Activated CD4-positive, alpha-beta T cell treated with anti-CD3 and anti-CD28 coated beads for 24 hours (primary cell): ENCODE measurements around the gene RIMS3.

Source experiments
- DNase-seq, 2 donors: peaks; one replicate each; pipeline ENCODE4 v3.0.0-alpha.2; 2020; ENCODE audit warnings: low read depth in 2 of 2

RIMS3 gene

DNA sequence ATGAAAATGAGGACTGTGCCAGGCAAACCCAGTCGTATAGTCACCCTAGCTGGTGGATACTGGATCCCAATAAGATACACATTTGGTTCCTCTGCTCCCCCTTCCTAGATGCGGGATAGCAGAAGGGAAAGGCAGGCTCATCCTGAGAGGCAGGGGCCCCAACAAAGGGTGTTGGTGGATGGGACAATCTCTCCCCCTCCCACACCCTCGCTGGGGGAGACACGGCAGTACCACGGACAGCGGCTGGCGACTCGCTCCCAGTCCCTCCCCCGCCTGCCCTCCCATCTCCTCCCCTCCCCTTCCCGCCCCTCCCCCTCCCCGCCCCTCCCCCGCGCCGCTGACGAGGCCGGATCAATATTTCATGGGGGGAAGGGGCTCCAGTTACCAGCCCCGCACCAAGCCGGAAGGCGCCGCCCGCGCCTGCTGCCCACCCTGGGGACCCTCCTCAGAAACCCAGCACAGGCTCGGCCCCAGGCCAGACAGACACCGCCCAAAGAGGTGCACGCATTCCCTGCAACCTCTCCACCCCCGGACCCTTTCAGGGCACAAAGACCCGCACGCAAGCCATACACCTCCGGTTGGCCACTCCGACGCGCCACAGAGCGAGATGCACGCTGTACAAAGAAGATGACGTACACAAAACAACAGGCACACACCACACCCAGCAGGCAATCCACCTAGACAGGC lies 11.5 kb downstream of the RIMS3 start:
- no peak for DNase-seq

DNA sequence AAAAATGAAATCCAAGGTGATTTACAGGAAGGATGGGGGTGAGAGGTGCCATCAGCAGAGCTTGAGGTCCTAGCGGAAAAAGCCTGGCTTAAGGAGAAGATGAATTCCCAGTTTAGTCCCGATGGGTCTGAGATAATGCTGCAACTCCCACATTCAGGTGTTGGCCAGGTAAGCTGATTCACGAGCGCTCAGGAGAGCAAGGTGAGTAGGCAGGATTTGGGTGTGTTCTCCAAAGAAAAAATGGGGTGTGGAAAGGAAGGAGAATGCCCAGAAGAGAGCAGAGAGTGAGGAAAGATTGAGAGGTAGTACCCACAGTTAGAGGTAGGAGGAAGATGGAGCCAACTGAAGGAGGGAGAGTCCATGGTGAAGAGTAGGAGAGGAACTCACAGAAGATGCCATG lies 12.5 kb downstream of the RIMS3 start:
- no peak for DNase-seq

DNA sequence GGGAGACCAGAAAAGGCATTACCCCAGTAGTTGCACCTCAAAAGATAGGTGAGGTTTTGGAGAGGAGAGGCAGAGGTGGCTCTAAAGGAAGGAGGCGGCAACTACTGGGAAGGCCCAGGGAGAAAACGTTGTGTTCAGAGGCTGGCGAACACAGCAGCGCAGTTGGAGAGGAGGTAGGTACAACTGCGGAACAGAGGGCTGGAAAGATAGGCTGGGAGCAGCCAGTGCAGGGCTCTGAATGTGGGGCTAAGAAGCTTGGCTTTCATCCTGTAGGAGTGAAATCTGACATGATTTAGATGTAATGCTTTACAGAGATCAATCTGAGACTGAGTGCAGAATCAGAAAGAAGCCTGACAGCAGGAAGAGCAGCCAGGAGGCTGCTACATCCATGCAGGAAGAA lies 13.0 kb downstream of the RIMS3 start:
- no peak for DNase-seq

DNA sequence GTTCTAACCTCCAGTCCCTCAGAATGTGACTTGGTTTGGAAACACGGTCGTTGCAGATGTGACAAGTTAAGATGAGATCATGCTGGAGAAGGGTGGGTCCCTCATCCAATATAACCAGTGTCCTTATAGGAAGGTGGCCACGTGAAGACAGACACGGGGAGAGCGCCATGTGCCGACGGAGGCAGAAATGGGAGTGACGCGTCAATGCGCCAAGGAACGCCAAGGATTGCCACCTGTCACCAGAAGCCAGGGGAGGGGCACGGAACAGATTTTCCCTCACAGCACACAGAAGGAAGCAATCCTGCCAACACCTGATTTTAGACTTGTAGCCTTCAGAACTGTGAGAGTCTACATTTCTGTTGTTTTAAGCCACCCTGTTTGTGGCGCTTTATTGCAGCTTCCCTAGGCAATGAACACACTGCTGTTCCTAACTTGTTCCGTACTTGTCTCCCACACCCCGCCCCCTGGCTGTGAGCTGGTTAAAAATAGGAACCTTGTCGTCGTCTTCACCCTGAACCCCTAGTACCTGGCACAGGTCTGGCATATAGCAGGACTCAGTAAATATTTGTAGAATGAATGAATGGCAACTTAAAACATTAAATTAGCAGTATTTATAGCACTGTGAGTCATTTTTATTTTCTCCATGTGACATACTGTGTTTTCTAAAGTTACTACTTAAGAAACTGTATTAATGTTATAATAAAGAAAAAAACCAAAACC lies 14.2 kb downstream of the RIMS3 start:
- DNase-seq: no peak

DNA sequence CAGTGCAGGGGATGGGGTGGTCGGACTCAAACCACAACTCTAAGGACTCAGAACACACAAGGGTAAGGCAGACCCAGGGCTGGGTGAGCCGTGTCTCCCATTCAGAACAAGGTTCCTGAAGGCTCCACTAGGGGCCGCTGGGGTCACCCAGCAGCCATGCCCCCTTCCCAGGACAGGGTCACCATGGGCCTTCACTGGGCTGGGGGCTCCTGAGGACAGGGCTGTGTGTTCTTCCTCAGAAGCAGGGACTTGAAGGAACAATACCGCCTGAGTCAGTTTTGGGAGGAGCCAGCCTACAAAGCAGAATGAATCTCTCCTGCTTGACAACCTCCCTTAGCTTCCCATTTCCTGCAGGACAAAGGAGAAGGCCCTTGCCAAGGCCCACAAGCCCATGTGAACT lies 15.4 kb downstream of the RIMS3 start:
- DNase-seq: no peak

DNA sequence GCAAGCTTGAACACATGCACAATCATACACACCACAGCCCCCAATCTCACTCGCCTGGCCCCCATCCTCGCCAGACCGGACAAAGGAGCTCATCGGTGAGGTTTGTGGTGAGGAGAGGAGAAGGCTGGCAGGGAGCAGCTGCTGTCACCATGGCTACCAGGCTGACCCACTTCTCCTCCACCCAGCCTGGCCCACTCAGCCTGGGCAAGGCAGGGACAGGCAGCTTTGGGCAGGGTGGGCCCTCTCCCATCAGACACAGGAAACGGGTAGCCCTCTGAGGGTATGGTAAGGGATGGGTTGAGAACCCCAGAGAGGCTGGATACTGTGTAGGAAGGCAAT lies 15.9 kb downstream of the RIMS3 start:
- no peak for DNase-seq

DNA sequence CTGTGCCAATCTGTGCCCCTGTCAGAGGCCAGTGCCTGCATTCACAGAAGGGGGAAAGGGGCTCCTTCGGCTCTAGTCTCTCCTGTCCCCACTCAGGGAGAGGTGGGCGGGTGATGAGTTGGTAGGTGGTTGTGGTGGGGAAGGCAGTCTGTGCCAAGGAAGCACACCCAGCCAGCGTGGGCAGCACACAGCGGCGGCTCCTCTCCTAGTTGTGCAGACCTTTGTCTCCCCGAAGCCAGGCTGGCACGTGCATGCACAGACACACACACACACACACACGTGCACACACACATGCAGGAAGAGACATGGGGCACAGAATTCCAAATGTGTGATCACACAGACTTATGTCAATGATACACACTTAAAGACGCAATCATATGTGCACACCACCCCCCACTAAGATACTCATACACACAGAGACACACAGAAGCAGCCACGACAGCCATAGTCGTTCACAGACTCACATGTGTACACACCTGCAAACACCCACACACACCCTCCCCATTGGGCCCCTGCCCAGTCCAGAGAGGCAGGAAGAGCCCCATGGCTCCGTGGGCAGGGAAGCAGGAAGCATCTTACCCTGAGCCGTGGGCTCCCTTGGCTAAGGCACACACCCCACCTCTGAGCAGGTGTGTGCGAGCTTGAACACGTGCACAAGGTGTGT lies 16.4 kb downstream of the RIMS3 start:
- no peak for DNase-seq

DNA sequence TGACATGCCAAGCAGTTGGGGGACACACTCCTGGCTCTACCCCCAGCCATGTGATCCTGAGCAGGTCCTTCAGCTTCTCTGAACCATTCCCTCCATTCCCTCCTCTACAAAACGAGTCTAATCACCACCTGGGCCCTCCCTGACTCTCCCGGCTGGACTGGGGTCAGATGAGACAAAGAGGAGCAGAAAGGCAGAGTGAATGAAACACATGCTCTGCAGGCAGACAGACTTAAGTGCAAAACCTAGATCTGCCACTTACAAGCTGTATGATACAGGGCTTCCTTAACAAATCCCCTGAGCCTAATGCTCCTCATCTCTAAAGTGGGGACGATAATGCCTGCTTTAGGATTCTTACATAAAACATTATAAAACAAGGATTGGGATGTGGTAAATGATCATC lies 17.3 kb downstream of the RIMS3 start:
- no peak for DNase-seq

DNA sequence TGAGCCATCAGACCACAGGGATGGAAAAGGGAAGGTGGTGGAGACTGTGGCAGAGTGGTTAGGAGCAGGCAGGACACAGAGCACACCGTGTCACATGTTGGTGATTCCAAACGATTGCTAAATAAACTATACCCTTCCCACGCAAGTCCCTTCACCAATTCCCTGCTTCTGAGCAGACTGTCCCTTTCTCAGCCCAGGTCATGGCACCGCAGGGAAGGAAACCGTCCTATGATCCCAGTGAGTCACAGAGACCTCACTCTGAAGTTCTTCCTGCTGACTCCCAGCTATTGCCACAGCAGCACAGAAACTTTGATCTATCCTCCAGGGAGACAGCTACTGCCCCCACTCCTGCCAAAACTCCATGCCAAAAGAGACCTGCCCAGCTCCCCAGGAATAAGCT lies 19.2 kb downstream of the RIMS3 start:
- no peak for DNase-seq

DNA sequence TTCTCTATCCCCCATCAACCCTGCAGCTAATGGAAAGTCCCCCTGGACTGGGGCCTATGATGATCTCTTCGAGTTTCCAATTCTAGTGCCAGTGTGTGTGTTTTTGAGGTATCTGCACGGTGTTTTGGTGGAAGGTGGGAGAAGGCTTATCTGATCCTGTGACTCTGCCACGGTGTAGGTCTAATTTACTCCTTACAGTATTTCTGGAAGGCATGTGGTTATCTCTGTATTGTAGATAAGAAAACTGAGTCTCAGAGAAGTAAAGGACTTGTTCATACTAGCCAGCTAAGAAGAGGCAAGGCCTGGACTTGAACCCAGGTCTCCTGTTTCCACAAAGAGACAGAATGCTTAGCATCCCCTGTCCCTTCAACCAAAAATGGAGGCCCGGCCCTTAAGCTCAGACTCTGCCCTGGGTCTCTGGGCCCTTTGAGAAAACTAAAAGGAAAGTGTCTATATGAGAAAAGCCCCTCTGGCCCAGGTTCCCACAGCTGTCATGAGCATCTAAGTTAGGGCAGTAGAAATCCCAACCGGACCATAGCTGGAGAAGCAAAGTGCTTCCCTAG lies 20.3 kb downstream of the RIMS3 start:
- DNase-seq: no peak

DNA sequence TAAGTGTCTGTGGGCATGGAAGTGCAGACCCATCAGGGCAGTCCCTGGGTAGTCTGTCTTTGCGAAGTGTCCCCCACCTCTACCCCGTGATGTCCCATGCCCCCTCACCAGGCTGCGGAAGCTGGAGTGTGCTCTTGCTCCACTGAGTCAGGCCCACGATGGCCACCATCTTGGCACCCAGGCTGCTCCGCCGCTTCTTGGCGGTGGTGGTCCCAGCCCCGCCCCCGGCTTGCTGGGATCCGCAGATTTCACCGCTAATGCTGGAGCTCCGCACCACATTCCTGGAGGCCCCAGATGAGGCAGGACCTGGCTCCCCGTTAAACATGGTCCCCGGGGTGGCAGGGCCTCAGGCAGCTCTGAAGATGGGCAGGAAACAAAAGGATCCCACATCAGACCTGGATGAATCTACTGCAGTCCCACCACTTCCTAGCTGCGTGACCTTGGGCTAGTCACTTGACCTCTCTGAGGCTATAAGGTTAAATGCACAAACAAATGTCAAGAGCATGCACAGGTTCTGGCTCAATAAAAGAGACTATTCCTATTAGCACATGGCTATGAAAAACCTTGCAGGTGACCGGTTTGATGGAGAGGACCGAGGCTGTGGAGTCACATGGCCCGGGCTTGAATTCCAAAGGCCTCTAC lies 23.8 kb downstream of the RIMS3 start:
- DNase-seq: no peak

DNA sequence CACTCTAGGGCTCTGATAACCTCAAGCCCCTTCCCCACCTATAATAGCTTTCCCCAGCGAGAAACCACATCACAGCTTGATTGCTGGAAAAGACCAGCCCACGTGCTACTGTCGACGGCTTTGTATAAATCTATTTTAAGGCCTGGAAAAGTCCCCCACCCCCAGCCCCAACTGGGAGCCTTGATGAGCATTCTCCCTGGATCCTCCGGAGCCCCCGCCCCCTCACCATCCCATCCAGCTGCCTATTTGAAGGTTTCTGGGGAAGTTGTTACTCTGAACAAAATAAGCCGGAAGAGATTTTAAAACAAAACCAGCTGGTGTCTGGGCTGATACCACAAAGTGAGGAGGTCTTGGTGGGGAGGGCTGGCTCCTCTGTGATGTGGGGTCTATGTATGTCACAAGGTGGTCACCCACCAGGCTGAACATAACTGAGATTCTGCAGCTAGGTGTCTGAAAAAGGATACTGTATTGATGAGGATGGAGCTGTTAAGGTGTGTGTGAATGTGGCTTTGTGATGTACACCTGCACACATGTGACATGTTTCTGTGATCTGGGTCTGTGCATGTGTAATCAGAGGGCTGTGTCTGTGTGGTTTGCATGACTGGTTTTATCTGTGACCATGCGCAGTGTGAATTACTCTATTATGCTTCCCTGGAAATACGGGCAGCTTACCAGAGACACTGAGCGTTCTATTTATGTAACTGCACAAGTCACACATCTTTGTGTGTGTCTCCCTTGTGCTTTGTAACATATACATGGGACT lies 25.0 kb downstream of the RIMS3 start:
- DNase-seq: no peak

DNA sequence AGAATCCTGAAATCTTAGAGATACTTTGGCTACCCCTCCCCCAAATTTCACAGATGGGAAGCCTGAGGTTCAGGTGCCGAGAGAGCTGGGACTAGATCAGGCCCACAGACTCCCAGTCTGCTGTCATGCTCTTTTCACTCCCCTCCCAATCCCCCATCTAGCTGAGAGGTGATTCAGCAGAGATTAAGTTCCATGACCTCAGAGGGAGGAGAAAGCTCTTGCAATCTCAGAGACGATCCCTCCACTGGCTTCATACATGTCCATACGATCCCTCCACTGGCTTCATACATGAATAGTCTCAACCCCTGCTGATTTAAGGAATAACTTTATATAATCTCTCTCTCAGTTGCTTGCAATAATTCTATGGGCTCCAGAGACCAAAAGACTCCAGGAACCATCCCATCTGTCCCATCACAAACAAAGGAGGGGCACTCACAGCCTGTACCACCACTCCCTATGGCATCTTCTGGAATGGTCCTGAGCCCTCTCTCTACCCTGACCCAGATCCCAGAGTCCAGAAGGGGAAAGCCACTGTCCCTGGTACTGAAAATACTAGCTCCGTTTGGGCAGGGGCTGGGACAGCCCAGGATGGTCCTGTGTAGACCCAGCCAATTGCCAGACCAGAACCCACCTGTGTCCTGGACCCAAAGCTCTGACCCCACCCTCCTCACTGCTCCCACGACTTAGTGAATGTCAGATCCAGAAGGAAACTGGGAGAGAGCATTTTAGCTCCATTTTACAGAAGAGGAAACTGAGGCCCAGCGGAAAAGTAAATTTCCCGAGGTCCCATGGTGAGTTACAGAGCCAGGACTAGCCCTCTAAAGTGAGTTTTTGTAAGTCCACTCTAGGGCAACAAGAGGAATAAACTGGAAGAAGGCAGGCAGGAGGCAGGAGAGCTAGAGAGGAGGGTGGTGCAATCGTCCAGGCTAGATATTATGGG lies 27.1 kb downstream of the RIMS3 start:
- no peak for DNase-seq

DNA sequence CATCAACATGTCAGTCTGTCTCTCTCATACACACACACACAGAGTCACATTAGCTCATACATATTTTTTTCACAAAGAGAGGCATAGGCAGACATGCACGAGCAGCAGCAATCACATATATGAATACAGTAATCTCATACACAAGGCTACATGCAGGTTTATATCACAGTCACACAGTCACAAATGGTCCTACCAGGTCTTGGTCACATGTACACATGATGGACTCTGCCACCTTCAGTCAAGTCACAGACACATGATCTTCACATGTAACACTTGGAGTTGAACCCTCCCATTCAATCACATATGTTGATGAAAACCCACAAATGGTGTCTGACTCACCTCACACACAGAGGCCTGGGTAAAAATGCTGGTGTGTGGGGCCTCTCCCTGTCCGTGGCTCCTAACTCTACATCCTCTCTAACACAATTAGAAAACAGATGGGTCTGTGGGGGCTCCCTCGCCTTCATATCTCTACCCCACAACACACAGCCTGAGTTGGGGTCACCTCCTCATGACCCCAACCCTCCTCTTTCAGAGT lies 27.9 kb downstream of the RIMS3 start:
- DNase-seq: no peak

DNA sequence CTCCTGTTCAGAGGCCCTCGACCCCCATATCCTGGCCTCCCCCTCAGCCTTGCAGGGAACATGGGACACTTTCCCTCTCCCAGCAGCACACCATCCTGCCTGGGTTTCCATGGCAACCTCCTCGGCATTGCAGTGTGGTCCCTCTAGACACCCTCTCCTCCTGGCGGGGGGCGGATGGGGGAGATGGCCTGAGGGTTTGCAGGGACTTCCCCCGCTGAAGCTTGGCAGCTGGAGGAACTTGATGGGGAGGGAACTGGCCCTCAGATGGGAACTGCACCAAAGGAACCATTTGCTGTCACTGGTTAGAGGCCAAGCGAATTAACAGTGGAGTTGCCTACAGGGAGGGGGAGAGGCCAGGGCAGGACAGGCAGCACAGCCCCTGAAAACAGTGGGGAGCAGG lies 28.7 kb downstream of the RIMS3 start:
- DNase-seq: no peak

DNA sequence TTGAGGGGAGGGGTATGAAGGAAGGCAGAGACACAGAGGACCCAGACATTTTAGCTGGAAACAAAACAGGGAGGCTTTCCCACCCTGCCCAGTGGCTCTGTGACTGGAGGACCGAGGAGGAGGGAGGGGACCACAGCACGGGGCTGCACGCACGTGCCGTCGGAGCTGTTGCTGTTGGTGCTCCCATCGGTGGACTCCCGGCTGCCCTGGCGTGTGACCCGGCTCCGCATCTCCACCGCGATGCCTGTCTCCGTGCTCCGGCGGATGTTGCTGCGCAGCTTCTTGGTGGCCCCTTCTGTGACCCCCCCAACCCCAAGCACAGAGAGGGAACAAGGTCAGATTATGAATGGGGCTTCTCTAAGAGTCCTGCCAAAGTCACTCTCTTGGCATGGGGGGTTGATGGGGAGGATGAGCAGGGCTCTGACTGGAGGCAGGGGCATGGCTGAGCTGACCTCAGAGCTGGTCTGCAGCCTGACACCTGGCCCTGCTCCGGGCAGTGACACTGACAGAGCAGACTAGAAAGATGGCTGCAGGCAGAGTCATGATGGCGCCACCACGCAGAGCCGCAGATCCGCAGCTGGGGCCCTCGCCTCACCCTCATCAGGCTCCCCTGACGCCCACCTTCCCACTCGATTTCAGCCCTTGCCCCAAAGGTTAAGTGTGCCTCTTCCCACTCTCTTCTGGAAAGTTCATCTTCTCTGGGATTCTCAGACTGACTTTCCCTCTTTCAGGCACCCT lies 29.6 kb downstream of the RIMS3 start:
- DNase-seq: no peak

DNA sequence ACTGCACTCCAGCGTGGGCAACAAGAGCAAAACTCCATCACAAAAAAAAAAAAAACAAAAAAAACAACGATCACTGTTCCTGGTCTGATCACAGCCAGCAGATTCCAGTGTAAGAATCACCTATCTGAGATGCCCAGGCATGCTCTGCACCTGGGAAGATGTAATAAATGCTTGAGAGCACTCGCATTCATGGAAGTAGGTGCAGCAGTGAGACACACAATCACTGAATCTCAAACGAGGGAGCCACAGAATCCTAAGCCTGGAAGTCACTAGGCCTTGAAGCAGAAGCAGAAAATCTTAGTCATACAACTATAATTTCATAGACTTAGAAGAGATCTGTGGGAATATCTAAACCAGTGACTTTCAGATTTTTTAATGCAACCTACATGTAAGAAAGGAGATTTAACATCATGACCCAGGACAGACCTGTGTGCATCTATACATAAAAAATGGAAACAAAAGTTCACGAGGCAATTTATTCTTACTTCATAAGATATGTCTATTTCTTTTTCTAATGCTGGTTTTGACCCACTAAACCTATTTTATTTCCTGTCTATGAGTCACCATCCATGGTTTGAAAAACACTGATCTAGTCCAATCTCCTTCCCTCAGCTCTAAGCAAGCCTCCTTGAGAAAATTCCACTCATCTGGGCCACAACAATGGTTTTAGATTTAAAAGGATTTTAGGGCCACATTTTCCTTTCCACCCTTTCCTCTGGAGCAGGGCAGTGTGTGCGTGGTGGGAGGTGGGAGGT lies 30.4 kb downstream of the RIMS3 start:
- no peak for DNase-seq

DNA sequence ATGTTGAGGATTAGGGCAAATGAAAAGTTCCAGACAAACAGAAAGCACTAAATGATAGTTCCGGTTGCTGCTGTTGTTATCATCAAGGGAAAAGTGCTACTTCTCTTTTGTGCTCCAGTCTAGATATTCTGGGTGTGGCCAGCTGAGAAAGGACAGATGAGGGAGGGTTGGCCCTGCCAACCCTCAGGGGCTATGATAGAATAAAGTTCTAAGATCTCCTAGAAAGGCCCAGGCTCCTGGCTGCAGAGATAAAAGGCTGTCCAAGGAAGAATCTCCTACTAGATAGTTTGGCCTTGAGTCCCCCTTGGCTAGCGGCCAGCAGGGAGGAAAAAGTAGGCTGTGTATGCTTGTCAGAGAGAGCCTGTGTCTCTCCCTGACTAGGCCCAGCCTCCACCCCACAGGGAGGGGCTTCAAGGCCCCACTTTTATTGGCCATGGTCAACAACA lies 31.5 kb downstream of the RIMS3 start:
- DNase-seq: no peak

DNA sequence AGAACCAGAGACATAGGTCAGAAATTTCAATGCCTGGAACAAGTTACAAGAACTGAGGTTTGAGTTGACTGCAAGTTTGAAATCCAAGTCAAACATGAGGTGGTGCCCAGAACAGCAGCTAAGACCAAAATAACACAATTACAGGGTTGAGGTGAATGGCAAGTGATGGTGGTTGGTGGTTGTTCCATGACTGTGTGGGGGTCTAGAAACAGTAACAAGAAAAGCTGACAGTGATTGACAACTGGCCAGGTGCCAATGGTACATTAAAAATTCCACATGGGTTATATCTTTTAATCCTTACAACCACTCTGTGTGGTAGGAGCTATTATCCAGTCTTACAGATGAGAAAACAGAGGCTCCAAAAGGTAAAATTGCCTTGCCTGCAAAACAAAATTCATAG lies 32.0 kb downstream of the RIMS3 start:
- no peak for DNase-seq
